GM12878 (cell line): Measurements from ENCODE around the gene APLN.

Experiments
- CTCF ChIP-seq, 3 experiments: IDR thresholded peaks in 2 of 3; conservative IDR thresholded peaks in 1 of 3; 2 replicates each; pipeline ENCODE4 v1.5.1; 2011; ENCODE audit warnings: low read depth in 3 of 3, low read length in 3 of 3, mild to moderate bottlenecking in 3 of 3, control low read depth in 2 of 3, moderate library complexity in 2 of 3, inconsistent platforms in 1 of 3, mixed read lengths in 1 of 3; ENCODE audit not compliant: control insufficient read depth in 2 of 3, insufficient read depth in 1 of 3; ENCODE audit errors: extremely low read depth in 1 of 3
- EP300 ChIP-seq, 2 experiments: fragments of 150-350 bp in 1 of 2; IDR thresholded peaks; 2 replicates each; pipeline ENCODE4 v1.6.1; 2011 to 2012; ENCODE audit warnings: low read depth in 2 of 2, low read length in 2 of 2, borderline replicate concordance in 1 of 2, improper control_type of control experiment in 1 of 2, inconsistent platforms in 1 of 2; ENCODE audit not compliant: control insufficient read depth in 1 of 2
- PAX8 ChIP-seq: fragments of 450-650 bp; IDR thresholded peaks from 2 replicates; pipeline ENCODE4 v1.6.1; 2017; ENCODE audit warnings: mild to moderate bottlenecking, moderate library complexity
- POLR2A ChIP-seq: IDR thresholded peaks from 2 replicates; pipeline ENCODE4 v1.6.1; 2011; ENCODE audit warnings: low read depth, mild to moderate bottlenecking, low read length
- RAD21 ChIP-seq: IDR thresholded peaks from 2 replicates; pipeline ENCODE4 v1.6.1; 2011; ENCODE audit warnings: mild to moderate bottlenecking, low read depth, low read length, moderate library complexity; ENCODE audit not compliant: insufficient read depth
- SPI1 ChIP-seq: IDR thresholded peaks from 2 replicates; pipeline ENCODE4 v1.6.1; 2011; ENCODE audit warnings: low read depth, mild to moderate bottlenecking, low read length, moderate library complexity, borderline replicate concordance; ENCODE audit not compliant: insufficient read depth
- SRF ChIP-seq, 2 experiments: IDR thresholded peaks; 2 replicates each; pipeline ENCODE4 v1.6.1; 2011; ENCODE audit warnings: low read depth in 2 of 2, low read length in 2 of 2, mild to moderate bottlenecking in 1 of 2, moderate library complexity in 1 of 2

- TF ChIP-seq CTCF (IDR thresholded peaks at IDR 0.05 in 2 of 3, conservative IDR thresholded peaks at IDR 0.05 in 1 of 3; ENCODE audit: control insufficient read depth in 2 of 3, extremely low read depth in 1 of 3, insufficient read depth in 1 of 3, low read depth in 3 of 3, low read length in 3 of 3) (no peak), PAX8 (no peak), POLR2A (no peak), RAD21 (no peak), EP300 (IDR thresholded peaks at IDR 0.05; ENCODE audit: borderline replicate concordance in 1 of 2, control insufficient read depth in 1 of 2, low read depth in 2 of 2, low read length in 2 of 2) (no peak), SRF (IDR thresholded peaks at IDR 0.05; ENCODE audit: low read depth in 2 of 2, low read length in 2 of 2) (no peak), SPI1 (no peak)
Measured at GRCh38 chrX:129652565-129653169, 2.1 kb downstream of the APLN start.
